NCI-H2081 (cell line): Measurements from ENCODE around the gene CNOT6L.
A peak's percentile ranks its signal among the peaks of the same experiment; 100 is the strongest.

Experiments
- DNase-seq, 2 experiments: peaks; one replicate each; lab custom pipeline; 2025; lab: John Stamatoyannopoulos, UW

CNOT6L gene

DNA sequence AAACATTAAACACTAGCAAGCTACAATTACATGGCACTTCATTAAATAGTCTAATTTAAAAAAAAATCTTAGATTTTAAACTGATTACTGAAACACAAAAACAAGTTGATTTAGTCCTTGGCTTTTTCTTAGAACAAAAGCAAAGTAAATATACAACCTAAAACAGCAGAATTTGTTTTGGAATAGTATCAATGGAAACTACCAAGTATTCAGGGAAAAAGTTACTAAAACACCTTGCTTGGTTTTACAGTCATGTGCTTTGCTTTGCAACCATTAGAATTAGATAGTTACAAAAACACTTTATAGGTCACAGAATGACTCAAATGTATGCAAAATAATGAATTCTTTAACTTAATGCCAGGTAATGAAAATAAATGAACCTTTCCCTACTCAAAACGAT is 105.3 kb downstream of the CNOT6L start:
- DNase-seq: no peak

DNA sequence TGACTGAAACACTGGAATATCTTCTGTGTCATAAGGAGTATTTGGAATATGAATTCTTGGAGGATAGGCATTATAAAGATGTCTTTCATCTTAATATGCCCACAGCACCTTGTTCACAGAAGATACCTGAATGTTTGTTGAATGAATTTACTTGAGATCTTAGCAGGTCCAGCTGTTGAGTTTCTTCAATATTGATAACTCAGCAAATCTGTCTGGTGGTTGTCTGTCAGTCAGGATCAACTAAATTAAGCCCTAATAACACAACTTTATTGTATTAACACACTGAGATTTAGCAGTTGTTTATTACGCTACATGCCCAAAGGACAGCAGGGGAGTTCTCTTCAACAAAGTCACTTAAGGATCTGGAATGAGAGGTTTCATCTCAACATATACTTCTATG is 106.5 kb downstream of the CNOT6L start:
- no peak for DNase-seq

DNA sequence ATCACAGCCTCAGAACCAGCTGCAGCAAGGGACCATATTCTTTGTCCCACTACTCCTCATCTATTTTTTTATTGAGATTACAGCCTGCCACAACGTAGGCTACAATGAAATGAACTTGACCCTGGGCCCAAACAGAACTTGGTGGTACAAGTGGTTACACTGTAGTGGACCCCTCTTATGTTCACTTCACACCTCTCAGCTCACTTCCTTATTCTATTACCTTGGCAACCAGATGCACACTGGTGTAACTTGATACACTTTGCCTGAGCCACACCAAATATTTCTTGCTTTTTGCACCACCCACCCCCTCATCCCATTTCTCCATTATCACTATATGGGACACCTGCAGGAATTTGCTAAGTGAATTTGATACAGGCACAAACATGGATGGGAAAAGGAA is 107.7 kb downstream of the CNOT6L start:
- DNase-seq: no peak

DNA sequence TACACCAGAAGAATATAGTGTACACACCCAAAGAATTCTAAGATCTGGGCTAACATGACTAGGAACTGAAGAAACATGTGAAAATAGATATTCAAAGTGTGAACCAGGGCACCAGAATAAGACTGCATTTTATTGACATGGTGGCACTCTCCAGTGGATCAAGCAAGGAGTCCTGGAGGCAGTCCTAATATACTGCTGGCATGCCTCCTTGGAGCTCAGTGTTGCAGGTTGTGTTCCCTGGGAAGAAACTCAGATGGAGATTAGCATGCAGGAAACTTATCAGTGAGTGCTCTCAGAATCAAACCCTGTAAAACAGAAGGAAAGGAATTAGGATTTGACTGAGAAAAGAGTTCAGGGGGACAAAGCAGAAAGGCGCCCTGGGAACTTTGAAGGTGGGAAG is 108.5 kb downstream of the CNOT6L start:
- DNase-seq: no peak

DNA sequence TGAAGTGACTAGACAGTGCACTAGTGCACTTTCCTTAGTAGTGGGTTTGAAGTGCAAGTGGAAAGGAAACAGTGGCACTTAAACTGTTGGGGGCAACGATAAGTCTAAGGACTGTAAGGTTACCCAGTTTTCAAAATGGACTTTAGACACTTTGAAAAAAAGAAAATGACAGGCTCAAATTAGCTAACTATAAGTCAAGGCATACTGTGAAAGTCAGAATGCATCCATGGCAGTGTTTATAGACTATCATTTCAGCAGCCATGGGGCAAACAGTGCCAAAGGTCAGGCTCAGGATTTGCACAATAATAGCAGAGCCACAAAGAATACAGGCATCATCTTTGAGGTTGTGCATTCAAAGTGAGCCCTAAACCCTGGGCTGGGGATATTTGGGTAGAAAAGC is 109.1 kb downstream of the CNOT6L start:
- no peak for DNase-seq

DNA sequence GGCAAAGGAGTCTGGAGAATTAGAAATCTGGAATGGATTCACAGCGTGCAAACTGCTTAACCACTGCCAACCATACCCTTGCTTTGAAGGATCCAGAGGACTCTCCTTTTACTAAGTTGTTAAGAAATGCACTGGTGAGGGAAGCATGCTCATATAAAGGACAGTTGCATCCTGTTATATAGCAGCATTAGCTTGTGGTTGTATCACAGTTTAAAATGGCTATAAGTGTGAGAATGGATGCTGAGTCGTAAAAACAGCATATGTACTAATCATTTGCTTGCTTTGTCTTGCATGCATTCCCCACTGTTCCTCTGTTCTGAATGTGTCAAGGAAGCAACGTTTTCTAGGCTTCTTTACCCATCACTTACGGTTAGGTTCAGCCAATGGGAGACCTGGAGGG is 112.5 kb downstream of the CNOT6L start:
- no peak for DNase-seq

DNA sequence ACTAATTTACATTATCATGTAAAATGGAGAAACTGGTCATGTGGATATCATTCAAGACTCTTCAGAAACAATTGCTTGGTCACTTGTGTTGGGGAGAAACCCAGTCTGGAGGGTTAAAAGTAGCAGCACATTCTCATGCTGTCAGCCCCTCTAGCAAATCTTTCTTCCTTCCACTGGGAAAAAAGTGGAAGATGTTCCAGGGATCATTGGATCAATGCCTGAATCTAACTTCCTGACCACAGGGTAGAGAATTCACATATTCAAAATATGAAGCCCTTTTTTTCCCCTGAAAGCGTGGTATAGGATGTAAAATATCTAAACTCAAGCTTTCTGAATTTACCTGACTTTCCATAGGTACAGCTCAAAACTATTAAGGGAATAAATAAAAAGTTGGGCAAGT is 115.5 kb downstream of the CNOT6L start:
- DNase-seq: no peak

DNA sequence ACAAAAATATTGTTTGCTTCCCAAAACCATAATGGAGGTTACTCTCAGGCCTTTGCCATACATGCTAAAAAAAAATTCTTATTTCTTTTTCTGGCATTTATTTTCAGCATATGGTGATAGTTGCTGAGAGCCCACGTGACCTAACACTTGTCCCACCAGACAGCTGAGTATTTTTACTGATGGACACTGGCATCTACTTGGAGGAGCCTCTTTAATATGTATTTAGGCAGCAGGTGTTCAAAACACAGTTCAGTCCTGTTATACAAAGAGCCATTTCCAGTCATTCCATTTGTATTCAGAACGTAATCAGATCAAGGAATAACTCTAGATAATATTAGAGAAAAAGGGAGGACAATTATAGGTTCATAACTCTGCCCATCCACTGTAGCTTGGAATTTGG is 118.0 kb downstream of the CNOT6L start:
- no peak for DNase-seq

DNA sequence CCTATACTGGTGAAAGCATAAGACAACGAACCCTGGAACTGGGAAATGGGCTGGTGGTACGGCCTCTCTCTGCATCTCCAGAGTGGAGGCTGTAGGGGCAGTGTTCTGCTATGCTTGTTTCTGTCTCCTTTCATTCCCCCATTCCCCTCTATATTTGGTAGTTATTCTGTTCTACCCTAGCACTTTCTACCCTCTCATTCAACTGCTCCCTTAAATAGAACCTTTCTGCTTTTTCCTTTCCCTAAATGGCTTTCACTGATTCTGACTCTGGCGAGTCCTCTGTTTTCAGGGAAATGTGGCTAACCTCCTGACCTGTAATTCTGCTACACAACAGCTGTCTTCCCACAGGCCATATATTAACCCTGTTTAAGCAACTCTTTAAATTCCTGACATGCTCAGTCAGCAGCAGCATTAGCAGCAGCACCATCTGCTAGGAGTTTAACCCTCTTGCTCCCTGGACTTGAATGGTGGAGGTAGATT is 119.4 kb downstream of the CNOT6L start:
- DNase-seq: peak in 1 of 2 experiments; percentile 19

DNA sequence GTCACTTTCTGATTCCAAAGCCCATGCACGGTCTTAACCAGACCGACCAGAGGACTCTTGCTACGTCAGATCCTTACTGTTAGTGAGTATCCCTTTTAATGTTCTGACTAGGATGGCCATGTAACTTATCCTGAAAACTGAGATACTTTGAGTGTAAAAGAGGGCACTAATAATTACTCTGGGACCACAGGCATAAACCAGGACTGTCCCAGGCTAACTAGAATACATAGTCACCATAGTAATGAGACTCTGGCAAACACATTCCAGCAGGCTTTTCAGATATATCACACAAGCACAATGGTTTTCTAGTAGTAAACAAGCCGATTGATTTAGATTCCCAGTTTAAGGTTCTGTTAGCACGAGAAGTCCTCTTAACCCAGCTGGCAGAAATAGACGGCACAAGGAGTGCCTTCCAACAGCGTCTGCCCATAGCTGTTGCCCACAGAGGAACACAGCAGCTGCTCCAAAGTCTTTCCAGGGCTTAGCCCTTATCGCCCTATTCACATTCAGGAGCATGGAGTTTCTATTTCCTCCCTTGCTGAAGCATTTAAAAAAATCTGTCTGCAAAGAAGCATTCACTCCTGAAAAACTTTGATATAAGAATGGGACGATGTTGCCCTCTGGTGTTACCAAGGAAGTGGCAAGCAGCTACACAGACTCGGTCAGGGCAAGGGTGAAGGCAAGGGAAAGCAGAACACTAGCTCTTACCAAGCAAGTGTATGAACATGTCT is 121.1 kb downstream of the CNOT6L start:
- DNase-seq: peak; percentile 2 to 4

DNA sequence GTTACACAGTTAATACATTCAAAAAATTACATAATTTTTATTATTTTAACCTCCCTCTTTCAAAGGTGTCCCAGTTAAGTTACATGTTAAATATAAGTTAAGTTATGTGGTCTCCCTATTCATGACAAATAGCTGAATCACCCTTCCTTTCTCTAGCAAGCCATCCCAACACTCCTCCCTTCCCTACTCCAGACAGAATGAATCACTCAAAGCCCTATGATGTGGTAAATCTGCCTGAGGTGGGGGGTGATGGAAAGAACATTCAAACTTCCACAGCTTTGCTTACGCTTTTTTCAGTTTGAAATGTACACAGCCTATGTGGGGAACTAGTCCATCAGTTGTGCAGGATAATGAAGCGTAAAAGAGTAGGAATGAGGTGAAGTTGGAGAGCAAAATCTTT is 123.4 kb downstream of the CNOT6L start:
- no peak for DNase-seq

DNA sequence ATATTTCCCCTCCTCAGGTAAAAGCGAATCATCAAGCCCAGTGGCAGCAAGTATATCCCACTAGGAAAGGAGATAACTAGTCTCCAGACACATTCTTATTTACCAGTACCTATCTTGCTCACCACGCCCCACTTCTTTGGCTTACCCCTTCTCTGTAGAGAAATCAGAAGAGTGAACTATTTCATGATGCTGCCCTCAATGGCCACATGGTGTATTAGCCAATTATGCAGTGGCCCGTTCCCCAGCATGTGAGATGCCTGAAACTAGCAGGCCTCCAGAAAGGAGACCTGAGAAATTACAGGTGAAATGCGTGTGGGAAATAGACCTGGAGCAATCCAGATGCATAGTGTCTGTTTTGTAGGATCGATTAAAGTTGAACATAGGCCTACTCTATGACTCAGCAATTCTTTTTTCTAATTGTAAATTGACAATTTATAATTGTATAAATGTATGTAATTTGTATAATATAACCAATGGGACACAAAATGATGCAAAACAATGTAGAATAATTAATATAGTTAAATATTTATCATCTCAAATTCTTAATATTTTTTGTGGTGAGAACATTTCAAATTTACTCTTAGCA is 126.2 kb downstream of the CNOT6L start:
- no peak for DNase-seq

DNA sequence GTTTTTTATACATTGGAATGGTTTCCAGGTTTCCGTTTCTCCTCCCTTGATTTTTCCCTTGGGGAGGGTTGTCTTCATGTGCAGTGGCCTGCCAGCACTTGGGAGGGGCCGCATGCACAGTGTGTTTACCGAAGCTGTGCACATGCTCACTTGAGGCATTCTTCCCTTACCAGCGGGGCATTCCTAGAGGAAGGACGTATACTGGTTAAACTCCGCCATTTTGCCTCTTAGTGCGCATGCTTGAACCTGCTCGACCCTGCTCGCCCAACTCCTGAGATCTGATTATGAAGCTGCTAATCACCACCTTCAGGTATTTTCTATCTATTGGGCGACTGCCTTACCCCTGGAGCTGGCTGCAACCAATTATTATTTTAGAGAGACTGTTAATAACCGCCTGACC is 137.4 kb downstream of the CNOT6L start:
- no peak for DNase-seq

DNA sequence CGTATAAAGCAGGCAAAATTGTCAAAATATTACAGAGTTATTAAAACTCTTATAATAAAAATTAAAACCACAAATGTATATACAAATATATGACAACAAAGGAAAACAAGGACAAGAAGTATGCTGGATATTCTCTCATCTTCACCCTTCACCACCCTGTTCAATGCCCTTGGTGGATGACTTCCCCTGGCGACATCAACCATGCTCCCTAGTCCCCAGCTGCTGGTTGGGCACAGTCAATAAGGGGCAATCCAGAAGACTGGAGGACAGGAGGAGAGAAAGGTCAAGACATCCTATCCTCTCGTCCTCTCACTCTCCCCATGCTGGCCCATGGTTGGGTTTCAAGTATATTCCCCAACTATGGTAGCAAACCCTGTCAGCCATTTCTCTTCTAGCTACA is 142.3 kb downstream of the CNOT6L start:
- no peak for DNase-seq

DNA sequence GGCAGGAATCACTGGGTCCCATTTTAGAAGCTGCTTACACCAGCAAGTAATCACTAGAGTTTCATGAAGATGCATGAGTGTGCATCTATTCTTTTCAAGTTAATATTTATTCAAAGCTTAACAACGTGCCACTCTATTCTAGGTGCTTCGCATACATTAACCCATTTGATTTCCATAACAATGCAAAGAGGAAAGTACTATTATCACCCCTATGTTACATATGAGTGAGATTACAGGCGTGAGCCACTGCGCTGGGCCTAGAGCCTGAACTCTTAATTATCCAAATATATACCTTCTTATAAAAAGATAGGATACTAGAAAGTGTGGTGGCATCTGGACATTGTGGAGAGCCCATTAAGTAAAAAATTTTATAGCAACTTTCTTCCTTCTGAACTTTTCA is 148.1 kb downstream of the CNOT6L start:
- DNase-seq: no peak

DNA sequence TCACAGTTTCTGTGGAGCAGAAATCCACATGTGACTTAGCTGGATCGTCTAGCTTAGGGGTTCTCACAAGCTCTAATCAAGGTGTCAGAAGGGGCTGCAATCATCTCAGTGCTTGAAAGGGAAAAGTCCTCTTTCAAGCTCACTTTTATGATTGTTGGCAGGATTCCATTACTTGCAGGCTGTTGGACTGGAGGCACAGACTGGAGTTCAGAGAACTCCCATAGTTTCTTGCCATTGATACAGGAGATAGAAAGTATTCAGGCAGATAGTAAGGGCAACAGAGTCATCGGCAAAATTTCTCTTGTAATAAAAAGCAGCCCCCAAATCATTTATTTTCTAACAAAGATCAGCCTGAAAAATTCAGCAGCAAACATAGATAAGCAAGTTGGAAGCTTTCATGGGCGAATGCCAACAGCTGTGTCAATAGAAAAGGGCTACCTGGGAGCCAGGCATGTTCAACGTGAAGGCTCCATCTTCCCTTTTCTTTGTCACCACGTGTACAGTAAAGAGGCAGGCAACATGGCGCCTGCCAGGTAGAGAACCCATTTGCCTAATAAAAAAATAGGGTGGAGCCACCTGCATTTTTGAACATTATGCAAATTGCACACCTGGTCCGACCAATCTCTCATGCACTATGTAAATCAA is 149.1 kb downstream of the CNOT6L start:
- DNase-seq: peak; percentile 26 to 64

DNA sequence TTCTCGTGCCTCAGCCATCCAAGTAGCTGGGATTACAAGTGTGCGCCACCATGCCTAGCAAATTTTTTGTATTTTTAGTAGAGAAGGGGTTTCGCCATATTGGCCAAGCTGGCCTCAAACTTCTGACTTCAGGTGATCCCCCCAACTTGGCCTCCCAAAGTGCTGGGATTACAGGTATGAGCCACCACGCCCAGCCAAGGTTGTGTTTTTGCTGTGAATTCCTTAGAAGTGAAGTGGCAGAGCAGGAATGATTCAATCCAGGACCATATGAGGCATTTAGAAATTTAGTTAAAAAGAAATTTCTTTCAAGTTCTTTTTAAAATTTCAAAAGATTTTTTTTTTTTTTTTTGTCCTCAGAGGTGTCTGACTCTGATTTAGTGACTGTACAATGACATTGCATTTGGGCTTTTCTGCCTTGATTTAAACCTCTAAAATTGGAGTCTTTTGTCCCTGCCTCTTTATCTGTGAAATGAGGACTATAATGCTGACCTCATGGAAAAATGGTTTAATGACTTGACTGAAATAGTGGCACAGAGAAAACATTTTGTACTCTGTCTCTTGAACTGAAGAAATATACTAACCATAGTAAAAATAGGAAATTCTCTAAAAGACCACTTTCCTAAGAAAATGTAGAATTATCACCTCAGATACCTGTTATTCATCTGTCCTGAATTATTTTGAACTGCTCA is 153.6 kb downstream of the CNOT6L start:
- no peak for DNase-seq
